ENCODE results near the gene DCC. TPM values are rescaled to one million over a fixed set of nuclear protein-coding genes. Genes with fewer than 3 reads are reported as not detected.

DCC gene
- polyA plus RNA-seq, 1 of the 3 experiments (the other 2 are of a cell fraction): 0.20 TPM

- no peak for DNase-seq
- Histone ChIP-seq H3K9ac (no peak overlapping the region), H4K20me1 (ENCODE audit: insufficient read depth) (no peaks in the 10 kb centered on the region), H3K4me2 (no peak overlapping the region), H3K9me3 (no peaks in the 10 kb centered on the region), H3K36me3 (replicated peaks in 1 of 2; ENCODE audit: control insufficient read depth in 1 of 2, insufficient read depth in 2 of 2, low read length in 1 of 2) (no peaks in the 10 kb centered on the region), H3K4me3 (ENCODE audit: low read depth in 2 of 2, low read length in 1 of 2) (no peak overlapping the region), H3K79me2 (ENCODE audit: insufficient read depth) (no peaks in the 10 kb centered on the region), H3F3A (replicated peaks; ENCODE audit: insufficient read depth) (no peaks in the 10 kb centered on the region), H3K27me3 (ENCODE audit: insufficient read depth) (no peaks in the 10 kb centered on the region), H2AFZ (ENCODE audit: low read depth) (no peak overlapping the region), H3K4me1 (ENCODE audit: control insufficient read depth in 1 of 2, insufficient read depth in 2 of 2, low read depth in 1 of 2, low read length in 1 of 2) (no peaks in the 10 kb centered on the region; a peak in 2 of 4 replicates), H3K9me2 (no peaks in the 10 kb centered on the region), H3K27ac (ENCODE audit: low read depth in 2 of 2, low read length in 1 of 2) (no peak overlapping the region)
- ChIA-PET CTCF (no interaction called here), POLR2A (no interaction called here)
- TF ChIP-seq TEAD4 (IDR thresholded peaks at IDR 0.05; ENCODE audit: borderline replicate concordance, insufficient read depth): no peak
Observed at GRCh38 chr18:52377094-52377493, 37.1 kb downstream of the DCC start.

- H3K9ac ChIP-seq: no peak overlapping the region
- H2AFZ ChIP-seq (ENCODE audit: low read depth): no peak overlapping the region
- no peaks in the 10 kb centered on the region for H3K27me3 ChIP-seq (ENCODE audit: insufficient read depth)
- H3K4me3 ChIP-seq (ENCODE audit: low read depth in 2 of 2, low read length in 1 of 2): no peak overlapping the region
- no peaks in the 10 kb centered on the region for H3F3A ChIP-seq (replicated peaks; ENCODE audit: insufficient read depth)
- ChIA-PET POLR2A (no interaction called here), CTCF (interaction anchor here (1.0 to 1.9 kb wide), 2 partner anchors 47 to 117 kb away, joined by 3 to 4 read pairs; partner anchors contain the start of gene DCC)
- H3K4me1 ChIP-seq (ENCODE audit: control insufficient read depth in 1 of 2, insufficient read depth in 2 of 2, low read depth in 1 of 2, low read length in 1 of 2): peaks cover 0 to 8% of the 10 kb centered on the region in 2 experiments; a peak in 1 of 4 replicates
- DNase-seq: no peak
- TF ChIP-seq, protein P1, sequence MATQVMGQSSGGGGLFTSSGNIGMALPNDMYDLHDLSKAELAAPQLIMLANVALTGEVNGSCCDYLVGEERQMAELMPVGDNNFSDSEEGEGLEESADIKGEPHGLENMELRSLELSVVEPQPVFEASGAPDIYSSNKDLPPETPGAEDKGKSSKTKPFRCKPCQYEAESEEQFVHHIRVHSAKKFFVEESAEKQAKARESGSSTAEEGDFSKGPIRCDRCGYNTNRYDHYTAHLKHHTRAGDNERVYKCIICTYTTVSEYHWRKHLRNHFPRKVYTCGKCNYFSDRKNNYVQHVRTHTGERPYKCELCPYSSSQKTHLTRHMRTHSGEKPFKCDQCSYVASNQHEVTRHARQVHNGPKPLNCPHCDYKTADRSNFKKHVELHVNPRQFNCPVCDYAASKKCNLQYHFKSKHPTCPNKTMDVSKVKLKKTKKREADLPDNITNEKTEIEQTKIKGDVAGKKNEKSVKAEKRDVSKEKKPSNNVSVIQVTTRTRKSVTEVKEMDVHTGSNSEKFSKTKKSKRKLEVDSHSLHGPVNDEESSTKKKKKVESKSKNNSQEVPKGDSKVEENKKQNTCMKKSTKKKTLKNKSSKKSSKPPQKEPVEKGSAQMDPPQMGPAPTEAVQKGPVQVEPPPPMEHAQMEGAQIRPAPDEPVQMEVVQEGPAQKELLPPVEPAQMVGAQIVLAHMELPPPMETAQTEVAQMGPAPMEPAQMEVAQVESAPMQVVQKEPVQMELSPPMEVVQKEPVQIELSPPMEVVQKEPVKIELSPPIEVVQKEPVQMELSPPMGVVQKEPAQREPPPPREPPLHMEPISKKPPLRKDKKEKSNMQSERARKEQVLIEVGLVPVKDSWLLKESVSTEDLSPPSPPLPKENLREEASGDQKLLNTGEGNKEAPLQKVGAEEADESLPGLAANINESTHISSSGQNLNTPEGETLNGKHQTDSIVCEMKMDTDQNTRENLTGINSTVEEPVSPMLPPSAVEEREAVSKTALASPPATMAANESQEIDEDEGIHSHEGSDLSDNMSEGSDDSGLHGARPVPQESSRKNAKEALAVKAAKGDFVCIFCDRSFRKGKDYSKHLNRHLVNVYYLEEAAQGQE (IDR thresholded peaks at IDR 0.05; ENCODE audit: low read depth, low read length): no peak
- TF ChIP-seq JUND (IDR thresholded peaks at IDR 0.05) (no peak), ELF1 (IDR thresholded peaks at IDR 0.05) (no peak), EZH2phosphoT487 (IDR thresholded peaks at IDR 0.05; ENCODE audit: borderline replicate concordance, low read depth) (no peak), CHD2 (IDR thresholded peaks at IDR 0.05; ENCODE audit: low read length, partially characterized antibody) (no peak), POLR2AphosphoS5 (IDR thresholded peaks at IDR 0.05; ENCODE audit: low read depth, low read length) (no peak), SIN3A (IDR thresholded peaks at IDR 0.05; ENCODE audit: borderline replicate concordance, low read depth, low read length) (no peak), NRF1 (IDR thresholded peaks at IDR 0.05; ENCODE audit: low read depth, low read length) (no peak), EP300 (IDR thresholded peaks at IDR 0.05; ENCODE audit: borderline replicate concordance in 1 of 2, low read depth in 1 of 2, low read length in 1 of 2) (no peak), RAD21 (IDR thresholded peaks at IDR 0.05; ENCODE audit: low read length) (no peak), TEAD4 (IDR thresholded peaks at IDR 0.05; ENCODE audit: borderline replicate concordance, insufficient read depth) (no peak), SMC3 (IDR thresholded peaks at IDR 0.05; ENCODE audit: low read depth, low read length) (no peak)
- TF ChIP-seq, protein P2, sequence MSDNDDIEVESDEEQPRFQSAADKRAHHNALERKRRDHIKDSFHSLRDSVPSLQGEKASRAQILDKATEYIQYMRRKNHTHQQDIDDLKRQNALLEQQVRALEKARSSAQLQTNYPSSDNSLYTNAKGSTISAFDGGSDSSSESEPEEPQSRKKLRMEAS (IDR thresholded peaks at IDR 0.05; ENCODE audit: low read depth): no peak
- TF ChIP-seq, protein P3, sequence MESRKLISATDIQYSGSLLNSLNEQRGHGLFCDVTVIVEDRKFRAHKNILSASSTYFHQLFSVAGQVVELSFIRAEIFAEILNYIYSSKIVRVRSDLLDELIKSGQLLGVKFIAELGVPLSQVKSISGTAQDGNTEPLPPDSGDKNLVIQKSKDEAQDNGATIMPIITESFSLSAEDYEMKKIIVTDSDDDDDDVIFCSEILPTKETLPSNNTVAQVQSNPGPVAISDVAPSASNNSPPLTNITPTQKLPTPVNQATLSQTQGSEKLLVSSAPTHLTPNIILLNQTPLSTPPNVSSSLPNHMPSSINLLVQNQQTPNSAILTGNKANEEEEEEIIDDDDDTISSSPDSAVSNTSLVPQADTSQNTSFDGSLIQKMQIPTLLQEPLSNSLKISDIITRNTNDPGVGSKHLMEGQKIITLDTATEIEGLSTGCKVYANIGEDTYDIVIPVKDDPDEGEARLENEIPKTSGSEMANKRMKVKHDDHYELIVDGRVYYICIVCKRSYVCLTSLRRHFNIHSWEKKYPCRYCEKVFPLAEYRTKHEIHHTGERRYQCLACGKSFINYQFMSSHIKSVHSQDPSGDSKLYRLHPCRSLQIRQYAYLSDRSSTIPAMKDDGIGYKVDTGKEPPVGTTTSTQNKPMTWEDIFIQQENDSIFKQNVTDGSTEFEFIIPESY (IDR thresholded peaks at IDR 0.05; ENCODE audit: borderline replicate concordance, low read depth): no peak
- H3K36me3 ChIP-seq (replicated peaks in 1 of 2; ENCODE audit: control insufficient read depth in 1 of 2, insufficient read depth in 2 of 2, low read length in 1 of 2): no peaks in the 10 kb centered on the region
- no peaks in the 10 kb centered on the region for H3K9me3 ChIP-seq
- no peak overlapping the region for H3K27ac ChIP-seq (ENCODE audit: low read depth in 2 of 2, low read length in 1 of 2)
- no peaks in the 10 kb centered on the region for H3K79me2 ChIP-seq (ENCODE audit: insufficient read depth)
- no peaks in the 10 kb centered on the region for H3K9me2 ChIP-seq
- no peaks in the 10 kb centered on the region for H4K20me1 ChIP-seq (ENCODE audit: insufficient read depth)
- H3K4me2 ChIP-seq: no peak overlapping the region
Observed at GRCh38 chr18:52386306-52386705, 46.3 kb downstream of the DCC start.
